Tibial artery (tissue), 4 donors: Measurements from ENCODE around the gene KCNN3.

Source experiments
- DNase-seq, 2 donors: peaks; one replicate each; pipeline ENCODE4 v3.0.0-alpha.2; 2019
- H3K27ac ChIP-seq, 2 donors: fragments of 200-600 bp; sonication (generic) in 1 of 2; 1 replicate in 1 of 2; 2 replicates in 1 of 2; pipeline ENCODE4 v1.5.1; 2018 to 2019; ENCODE audit warnings: mild to moderate bottlenecking in 1 of 2
- H3K27me3 ChIP-seq, 2 donors: fragments of 200-600 bp; sonication (generic) in 1 of 2; one replicate each; pipeline versions ENCODE4 v1.5.1 to v1.6.0; 2016 to 2019
- H3K36me3 ChIP-seq, 3 donors: fragments of 200-600 bp; sonication (generic) in 2 of 3; one replicate each; pipeline ENCODE4 v1.5.1; 2016 to 2019; ENCODE audit warnings: mild to moderate bottlenecking in 2 of 3
- H3K4me1 ChIP-seq, 4 donors: fragments of 200-600 bp; sonication (generic) in 2 of 4; 1 replicate in 3 of 4; 2 replicates in 1 of 4; pipeline ENCODE4 v1.5.1; 2016 to 2019
- H3K4me3 ChIP-seq, 2 donors: fragments of 200-600 bp; sonication (generic) in 1 of 2; 1 replicate in 1 of 2; 2 replicates in 1 of 2; pipeline ENCODE4 v1.5.1; 2018 to 2019; ENCODE audit warnings: mild to moderate bottlenecking in 2 of 2
- H3K9me3 ChIP-seq, 3 donors: fragments of 200-600 bp; sonication (generic) in 1 of 3; one replicate each; pipeline ENCODE4 v1.5.1; 2016 to 2019
- intact Hi-C: fragments of 100-400 bp; cut with DNase I; formaldehyde crosslinking; loops from one replicate; pipeline ENCODE4 v1.15.0; 2023; ENCODE audit warnings: low total_unique reads
- TF ChIP-seq, protein P1 (sequence below), 2 experiments: fragments of 200-600 bp in 1 of 2; fragments of 450-650 bp in 1 of 2; IDR thresholded peaks; one replicate each; pipeline ENCODE4 v1.5.1; 2017 to 2019; ENCODE audit warnings: antibody characterized with exemption in 2 of 2, mild to moderate bottlenecking in 1 of 2, moderate library complexity in 1 of 2

KCNN3 gene

DNA sequence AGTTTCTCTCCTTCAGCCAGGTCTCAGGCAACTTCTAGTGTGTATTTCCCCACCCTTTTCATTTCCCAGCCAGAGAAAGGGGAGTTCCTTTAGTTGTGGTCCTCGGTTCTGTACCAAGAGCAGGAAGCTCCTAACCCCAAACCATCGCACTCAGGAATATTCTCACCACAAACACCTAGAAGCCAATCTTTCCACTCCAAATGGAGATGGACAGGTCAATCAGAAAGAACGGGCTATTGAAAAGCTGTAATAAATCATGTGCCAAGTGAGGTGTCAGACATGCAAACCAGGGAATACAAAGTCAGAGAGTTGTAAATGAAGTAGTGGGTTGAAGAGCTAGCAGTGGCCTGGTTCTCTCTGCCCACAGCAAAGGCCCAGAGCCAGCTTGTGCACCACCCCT is 77.2 kb downstream of the KCNN3 start:
- Histone ChIP-seq H3K4me3 (no peak overlapping the region), H3K27ac (no peak overlapping the region), H3K9me3 (no peaks in the 10 kb centered on the region), H3K4me1 (peaks cover 0 to 2% (median 0%) of the 10 kb centered on the region in 4 donors), H3K36me3 (no peaks in the 10 kb centered on the region), H3K27me3 (peaks cover 0 to 31% of the 10 kb centered on the region in 2 donors)
- DNase-seq = no peak
- intact Hi-C loops = no loop called here
- TF ChIP-seq, protein P1, sequence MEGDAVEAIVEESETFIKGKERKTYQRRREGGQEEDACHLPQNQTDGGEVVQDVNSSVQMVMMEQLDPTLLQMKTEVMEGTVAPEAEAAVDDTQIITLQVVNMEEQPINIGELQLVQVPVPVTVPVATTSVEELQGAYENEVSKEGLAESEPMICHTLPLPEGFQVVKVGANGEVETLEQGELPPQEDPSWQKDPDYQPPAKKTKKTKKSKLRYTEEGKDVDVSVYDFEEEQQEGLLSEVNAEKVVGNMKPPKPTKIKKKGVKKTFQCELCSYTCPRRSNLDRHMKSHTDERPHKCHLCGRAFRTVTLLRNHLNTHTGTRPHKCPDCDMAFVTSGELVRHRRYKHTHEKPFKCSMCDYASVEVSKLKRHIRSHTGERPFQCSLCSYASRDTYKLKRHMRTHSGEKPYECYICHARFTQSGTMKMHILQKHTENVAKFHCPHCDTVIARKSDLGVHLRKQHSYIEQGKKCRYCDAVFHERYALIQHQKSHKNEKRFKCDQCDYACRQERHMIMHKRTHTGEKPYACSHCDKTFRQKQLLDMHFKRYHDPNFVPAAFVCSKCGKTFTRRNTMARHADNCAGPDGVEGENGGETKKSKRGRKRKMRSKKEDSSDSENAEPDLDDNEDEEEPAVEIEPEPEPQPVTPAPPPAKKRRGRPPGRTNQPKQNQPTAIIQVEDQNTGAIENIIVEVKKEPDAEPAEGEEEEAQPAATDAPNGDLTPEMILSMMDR (IDR thresholded peaks at IDR 0.05) = no peak

GRCh38 chr1:154791292-154792166 is 78.6 kb downstream of the KCNN3 start:
- no peaks in the 10 kb centered on the region for H3K36me3 ChIP-seq
- no peak overlapping the region for H3K4me3 ChIP-seq
- intact Hi-C loops = no loop called here
- DNase-seq = no peak
- no peak overlapping the region for H3K27ac ChIP-seq
- peaks cover 0 to 34% of the 10 kb centered on the region in 2 donors for H3K27me3 ChIP-seq
- no peaks in the 10 kb centered on the region for H3K9me3 ChIP-seq
- H3K4me1 ChIP-seq = peaks cover 0 to 2% (median 0%) of the 10 kb centered on the region in 4 donors
- TF ChIP-seq, protein P1 (IDR thresholded peaks at IDR 0.05) = no peak

- Histone ChIP-seq H3K27ac (no peak overlapping the region), H3K4me1 (peaks cover 0 to 2% (median 0%) of the 10 kb centered on the region in 4 donors), H3K36me3 (no peaks in the 10 kb centered on the region), H3K27me3 (peaks cover 0 to 31% of the 10 kb centered on the region in 2 donors), H3K9me3 (no peaks in the 10 kb centered on the region), H3K4me3 (no peak overlapping the region)
- DNase-seq = no peak
- intact Hi-C loops = no loop called here
- TF ChIP-seq, protein P1 (IDR thresholded peaks at IDR 0.05) = no peak
Observed at GRCh38 chr1:154788886-154789285, 81.2 kb downstream of the KCNN3 start.

GRCh38 chr1:154788110-154788870 is 81.8 kb downstream of the KCNN3 start:
- Histone ChIP-seq H3K9me3 (no peaks in the 10 kb centered on the region), H3K27me3 (peaks cover 0 to 31% of the 10 kb centered on the region in 2 donors), H3K27ac (no peak overlapping the region), H3K4me3 (no peak overlapping the region), H3K4me1 (peaks cover 0 to 2% (median 0%) of the 10 kb centered on the region in 4 donors), H3K36me3 (no peaks in the 10 kb centered on the region)
- no peak for DNase-seq
- intact Hi-C loops = no loop called here
- TF ChIP-seq, protein P1 (IDR thresholded peaks at IDR 0.05) = no peak

GRCh38 chr1:154786804-154787570 is 83.1 kb downstream of the KCNN3 start:
- intact Hi-C loops = no loop called here
- no peaks in the 10 kb centered on the region for H3K9me3 ChIP-seq
- H3K4me3 ChIP-seq = no peak overlapping the region
- DNase-seq = no peak
- peaks cover 0 to 2% (median 0%) of the 10 kb centered on the region in 4 donors for H3K4me1 ChIP-seq
- no peaks in the 10 kb centered on the region for H3K36me3 ChIP-seq
- H3K27me3 ChIP-seq = peaks cover 0 to 29% of the 10 kb centered on the region in 2 donors
- H3K27ac ChIP-seq = no peak overlapping the region
- TF ChIP-seq, protein P1 (IDR thresholded peaks at IDR 0.05) = no peak
